ENCODE measurements around the gene PCMT1. TPM values are rescaled to one million over a fixed set of nuclear protein-coding genes. Genes with fewer than 3 reads are reported as not detected.

PCMT1 gene
- total RNA-seq, 1 donor from 2014 or later: 133 TPM

DNA sequence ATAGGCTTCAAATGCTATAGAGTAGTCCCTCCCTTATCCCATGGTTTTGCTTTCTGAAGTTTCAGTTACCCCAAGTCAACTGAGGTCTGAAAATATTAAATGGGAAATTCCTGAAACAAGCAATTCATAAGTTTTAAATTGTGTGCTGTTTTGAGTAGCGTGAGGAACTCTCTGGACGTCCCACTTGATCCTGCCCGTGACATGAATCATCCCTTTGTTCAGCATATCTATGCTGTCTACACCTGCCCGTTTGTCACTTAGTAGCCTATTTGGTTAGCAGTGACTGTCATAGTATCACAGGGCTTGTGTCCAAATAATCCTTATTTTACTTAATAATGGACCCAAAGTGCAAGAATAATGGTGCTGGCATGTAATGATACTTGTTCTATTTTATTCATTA is 5.0 kb downstream of the PCMT1 start:
- Histone ChIP-seq H3K36me3 (no peaks in the 10 kb centered on the region), H3K9me3 (ENCODE audit: low read depth) (no peaks in the 10 kb centered on the region), H2AFZ (replicated peaks) (no peak overlapping the region), H3K9ac (no peak overlapping the region), H3K4me1 (peaks cover 7% of the 10 kb centered on the region), H3K27me3 (no peaks in the 10 kb centered on the region), H3F3A (ENCODE audit: low read depth) (peaks cover 13% of the 10 kb centered on the region), H4K20me1 (ENCODE audit: low read depth) (peaks cover 26% of the 10 kb centered on the region), H3K4me2 (no peak overlapping the region), H3K79me2 (ENCODE audit: low read depth) (peaks cover 98% of the 10 kb centered on the region), H3K4me3 (no peak overlapping the region), H3K27ac (no peak overlapping the region)
- H3K27ac Mint-ChIP-seq: no peak overlapping the region
- TF ChIP-seq, protein P1, sequence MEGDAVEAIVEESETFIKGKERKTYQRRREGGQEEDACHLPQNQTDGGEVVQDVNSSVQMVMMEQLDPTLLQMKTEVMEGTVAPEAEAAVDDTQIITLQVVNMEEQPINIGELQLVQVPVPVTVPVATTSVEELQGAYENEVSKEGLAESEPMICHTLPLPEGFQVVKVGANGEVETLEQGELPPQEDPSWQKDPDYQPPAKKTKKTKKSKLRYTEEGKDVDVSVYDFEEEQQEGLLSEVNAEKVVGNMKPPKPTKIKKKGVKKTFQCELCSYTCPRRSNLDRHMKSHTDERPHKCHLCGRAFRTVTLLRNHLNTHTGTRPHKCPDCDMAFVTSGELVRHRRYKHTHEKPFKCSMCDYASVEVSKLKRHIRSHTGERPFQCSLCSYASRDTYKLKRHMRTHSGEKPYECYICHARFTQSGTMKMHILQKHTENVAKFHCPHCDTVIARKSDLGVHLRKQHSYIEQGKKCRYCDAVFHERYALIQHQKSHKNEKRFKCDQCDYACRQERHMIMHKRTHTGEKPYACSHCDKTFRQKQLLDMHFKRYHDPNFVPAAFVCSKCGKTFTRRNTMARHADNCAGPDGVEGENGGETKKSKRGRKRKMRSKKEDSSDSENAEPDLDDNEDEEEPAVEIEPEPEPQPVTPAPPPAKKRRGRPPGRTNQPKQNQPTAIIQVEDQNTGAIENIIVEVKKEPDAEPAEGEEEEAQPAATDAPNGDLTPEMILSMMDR (IDR thresholded peaks at IDR 0.05): no peak
- TF ChIP-seq EZH2phosphoT487 (IDR thresholded peaks at IDR 0.05): no peak
- no peak for TF ChIP-seq EZH2 (IDR thresholded peaks at IDR 0.05)
- H3K4me3 Mint-ChIP-seq: no peak overlapping the region
- peaks cover 8% of the 10 kb centered on the region for H3K4me1 Mint-ChIP-seq
- H3K9me3 Mint-ChIP-seq: no peaks in the 10 kb centered on the region
- H3K27me3 Mint-ChIP-seq (ENCODE audit: insufficient read depth, low read depth): no peaks in the 10 kb centered on the region
- peaks cover 2% of the 10 kb centered on the region for H3K36me3 Mint-ChIP-seq
- no peak for DNase-seq (ENCODE audit: low spot score)

DNA sequence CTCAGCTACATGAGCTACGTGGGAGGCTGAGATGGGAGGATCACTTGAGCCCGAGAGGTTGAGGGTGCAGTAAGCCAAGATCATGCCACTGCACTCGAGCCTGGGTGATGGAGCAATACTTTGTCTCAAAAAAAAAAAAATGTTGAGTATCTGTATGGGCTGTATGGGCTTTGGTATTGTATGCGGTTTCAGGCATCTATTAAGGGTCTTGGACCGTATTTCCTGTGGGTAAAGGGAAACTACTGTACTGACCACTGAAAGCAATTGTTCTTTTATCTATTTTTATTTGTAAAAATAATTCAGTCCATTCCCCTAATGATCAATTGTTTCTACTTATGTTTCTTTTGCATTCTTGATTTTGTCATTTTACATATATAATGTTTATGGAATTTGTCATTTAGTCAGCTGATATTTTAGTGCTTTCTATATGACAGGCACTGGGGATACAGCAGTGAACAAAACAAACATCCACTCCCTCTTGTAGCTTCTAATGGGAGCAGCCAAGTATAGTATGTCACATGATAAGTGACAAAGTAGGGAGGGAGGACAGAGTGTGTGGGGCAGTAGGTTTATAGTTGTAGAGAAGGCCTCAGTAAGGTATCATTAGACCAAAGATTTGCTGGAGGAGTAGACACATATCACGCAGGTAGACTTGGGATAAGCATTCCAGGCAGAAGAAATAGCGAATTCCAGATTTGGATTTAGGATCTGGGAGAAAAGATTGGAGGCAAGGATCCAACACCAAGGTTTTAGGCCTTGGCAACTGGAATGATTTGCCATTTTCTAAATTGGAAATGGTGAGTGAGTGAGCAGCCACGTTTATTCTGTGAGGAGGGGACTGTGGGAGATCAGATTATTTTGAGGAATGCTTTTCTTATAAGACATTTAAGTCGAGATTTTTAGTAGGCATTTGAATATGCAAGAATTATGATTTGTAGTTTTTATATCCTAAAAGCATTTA is 6.0 kb downstream of the PCMT1 start:
- TF ChIP-seq, protein P1 (IDR thresholded peaks at IDR 0.05): no peak
- TF ChIP-seq EZH2 (IDR thresholded peaks at IDR 0.05): no peak
- no peak for TF ChIP-seq EZH2phosphoT487 (IDR thresholded peaks at IDR 0.05)
- Histone ChIP-seq H3K9ac (no peak overlapping the region), H3K4me1 (peaks cover 6% of the 10 kb centered on the region), H3K79me2 (ENCODE audit: low read depth) (peaks cover 89% of the 10 kb centered on the region), H3K4me3 (no peak overlapping the region), H3K4me2 (no peak overlapping the region), H3K27me3 (no peaks in the 10 kb centered on the region), H4K20me1 (ENCODE audit: low read depth) (peaks cover 23% of the 10 kb centered on the region), H3F3A (ENCODE audit: low read depth) (peaks cover 2% of the 10 kb centered on the region), H3K36me3 (no peaks in the 10 kb centered on the region), H3K27ac (no peak overlapping the region), H2AFZ (replicated peaks) (no peak overlapping the region), H3K9me3 (ENCODE audit: low read depth) (no peaks in the 10 kb centered on the region)
- Mint-ChIP-seq H3K4me1 (peaks cover 5% of the 10 kb centered on the region), H3K27ac (no peak overlapping the region), H3K4me3 (no peak overlapping the region), H3K27me3 (ENCODE audit: insufficient read depth, low read depth) (no peaks in the 10 kb centered on the region), H3K36me3 (peaks cover 2% of the 10 kb centered on the region), H3K9me3 (no peaks in the 10 kb centered on the region)
- no peak for DNase-seq (ENCODE audit: low spot score)

DNA sequence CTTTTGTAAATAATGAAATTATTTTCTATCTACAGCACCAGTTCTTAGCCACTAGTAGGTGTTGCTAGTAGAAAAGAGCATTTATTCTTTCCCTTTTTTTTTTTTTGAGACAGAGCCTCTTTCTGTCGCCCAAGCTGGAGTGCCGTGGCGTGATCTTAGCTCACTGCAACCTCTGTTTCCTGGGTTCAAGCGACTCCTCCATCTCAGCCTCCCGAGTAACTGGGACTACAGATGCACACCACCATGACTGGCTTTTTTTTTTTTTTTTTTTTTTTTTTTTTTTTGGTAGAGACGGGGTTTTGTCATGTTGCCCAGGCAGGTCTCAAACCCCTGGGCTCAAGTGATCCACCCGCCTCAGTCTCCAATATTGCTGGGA is 6.7 kb downstream of the PCMT1 start:
- DNase-seq (ENCODE audit: low spot score): no peak
- H3K27ac ChIP-seq: no peak overlapping the region
- H3K27me3 Mint-ChIP-seq (ENCODE audit: insufficient read depth, low read depth): no peaks in the 10 kb centered on the region
- no peaks in the 10 kb centered on the region for H3F3A ChIP-seq (ENCODE audit: low read depth)
- H3K4me3 ChIP-seq: no peak overlapping the region
- H3K36me3 ChIP-seq: no peaks in the 10 kb centered on the region
- peaks cover 82% of the 10 kb centered on the region for H3K79me2 ChIP-seq (ENCODE audit: low read depth)
- H3K4me1 Mint-ChIP-seq: peaks cover 2% of the 10 kb centered on the region
- no peak overlapping the region for H3K9ac ChIP-seq
- no peak overlapping the region for H2AFZ ChIP-seq (replicated peaks)
- H3K27me3 ChIP-seq: no peaks in the 10 kb centered on the region
- peaks cover 18% of the 10 kb centered on the region for H4K20me1 ChIP-seq (ENCODE audit: low read depth)
- H3K4me1 ChIP-seq: no peaks in the 10 kb centered on the region
- no peak overlapping the region for H3K4me2 ChIP-seq
- no peaks in the 10 kb centered on the region for H3K9me3 Mint-ChIP-seq
- H3K36me3 Mint-ChIP-seq: peaks cover 2% of the 10 kb centered on the region
- no peaks in the 10 kb centered on the region for H3K9me3 ChIP-seq (ENCODE audit: low read depth)
- H3K27ac Mint-ChIP-seq: no peak overlapping the region
- TF ChIP-seq, protein P1 (IDR thresholded peaks at IDR 0.05): no peak
- no peak for TF ChIP-seq EZH2 (IDR thresholded peaks at IDR 0.05)
- no peak for TF ChIP-seq EZH2phosphoT487 (IDR thresholded peaks at IDR 0.05)
- no peak overlapping the region for H3K4me3 Mint-ChIP-seq

Data from neural progenitor cell (in vitro differentiated cells).